ENCODE measurements around the gene RAMP1. TPM values are rescaled to one million over a fixed set of nuclear protein-coding genes. Genes with fewer than 3 reads are reported as not detected.

RAMP1 gene
- polyA plus RNA-seq, 1 donor from 2014 or later, result 25.5 TPM

GRCh38 chr2:237873421-237873831 lies 14.0 kb downstream of the RAMP1 start:
- H3K9me3 ChIP-seq (ENCODE audit: low read length), result no peaks in the 10 kb centered on the region
- no peak overlapping the region for H3K9ac ChIP-seq (ENCODE audit: low read length)
- H3K27ac ChIP-seq (ENCODE audit: low read length), result no peak overlapping the region

GRCh38 chr2:237873897-237874551 lies 14.6 kb downstream of the RAMP1 start:
- H3K36me3 ChIP-seq (ENCODE audit: insufficient read depth, low read length), result no peaks in the 10 kb centered on the region
- H3K4me2 ChIP-seq (ENCODE audit: low read length), result no peak overlapping the region
- no peak overlapping the region for H3K27ac ChIP-seq (ENCODE audit: low read length)
- no peak overlapping the region for H3K9ac ChIP-seq (ENCODE audit: low read length)
- H3K4me3 ChIP-seq (ENCODE audit: low read length), result no peak overlapping the region
- no peaks in the 10 kb centered on the region for H3K27me3 ChIP-seq (ENCODE audit: insufficient read depth, low read depth, low read length)
- no peaks in the 10 kb centered on the region for H4K20me1 ChIP-seq (ENCODE audit: insufficient read depth)
- H3K79me2 ChIP-seq (replicated peaks; ENCODE audit: insufficient read depth, low read length), result no peaks in the 10 kb centered on the region
- H2AFZ ChIP-seq (ENCODE audit: low read depth, low read length), result no peak overlapping the region
- no peaks in the 10 kb centered on the region for H3K9me2 ChIP-seq (ENCODE audit: insufficient read depth, low read length)
- H3K9me3 ChIP-seq (ENCODE audit: low read length), result no peaks in the 10 kb centered on the region
- no peaks in the 10 kb centered on the region for H3F3A ChIP-seq (ENCODE audit: insufficient read depth, low read length, poor library complexity, severe bottlenecking)
- no peak for TF ChIP-seq RAD21 (conservative IDR thresholded peaks at IDR 0.05)
- no peak for TF ChIP-seq CTCF (IDR thresholded peaks at IDR 0.05; ENCODE audit: poor library complexity, severe bottlenecking)
- TF ChIP-seq SMC3 (conservative IDR thresholded peaks at IDR 0.05; ENCODE audit: poor library complexity), result no peak
- no peak for TF ChIP-seq POLR2AphosphoS5 (IDR thresholded peaks at IDR 0.05)
- TF ChIP-seq MXI1 (conservative IDR thresholded peaks at IDR 0.05; ENCODE audit: poor library complexity, severe bottlenecking), result no peak
- TF ChIP-seq EP300 (conservative IDR thresholded peaks at IDR 0.05; ENCODE audit: poor library complexity, severe bottlenecking), result no peak

More at GRCh38 chr2:237873421-237873831, 14.0 kb downstream of the RAMP1 start:
- H3K4me2 ChIP-seq (ENCODE audit: low read length), result no peak overlapping the region
- H3K36me3 ChIP-seq (ENCODE audit: insufficient read depth, low read length), result no peaks in the 10 kb centered on the region
- H4K20me1 ChIP-seq (ENCODE audit: insufficient read depth), result no peaks in the 10 kb centered on the region
- no peaks in the 10 kb centered on the region for H3K27me3 ChIP-seq (ENCODE audit: insufficient read depth, low read depth, low read length)
- TF ChIP-seq REST (IDR thresholded peaks at IDR 0.05; ENCODE audit: borderline replicate concordance) (no peak), RAD21 (conservative IDR thresholded peaks at IDR 0.05) (no peak), POLR2AphosphoS5 (IDR thresholded peaks at IDR 0.05) (no peak), SMC3 (conservative IDR thresholded peaks at IDR 0.05; ENCODE audit: poor library complexity) (no peak), MXI1 (conservative IDR thresholded peaks at IDR 0.05; ENCODE audit: poor library complexity, severe bottlenecking) (no peak), CTCF (IDR thresholded peaks at IDR 0.05; ENCODE audit: poor library complexity, severe bottlenecking) (no peak), TAF1 (IDR thresholded peaks at IDR 0.05; ENCODE audit: low read depth) (no peak), EP300 (conservative IDR thresholded peaks at IDR 0.05; ENCODE audit: poor library complexity, severe bottlenecking) (no peak), EZH2 (IDR thresholded peaks at IDR 0.05; ENCODE audit: borderline replicate concordance, insufficient read depth, low read length, poor library complexity, severe bottlenecking) (no peak)
- no peaks in the 10 kb centered on the region for H3F3A ChIP-seq (ENCODE audit: insufficient read depth, low read length, poor library complexity, severe bottlenecking)
- no peaks in the 10 kb centered on the region for H3K9me2 ChIP-seq (ENCODE audit: insufficient read depth, low read length)
- no peak overlapping the region for H3K4me3 ChIP-seq (ENCODE audit: low read length)
- no peaks in the 10 kb centered on the region for H3K79me2 ChIP-seq (replicated peaks; ENCODE audit: insufficient read depth, low read length)
- no peak overlapping the region for H2AFZ ChIP-seq (ENCODE audit: low read depth, low read length)
